K562 (cell line): ENCODE data around the gene EFEMP2. TPM values are rescaled to one million over a fixed set of nuclear protein-coding genes. Genes with fewer than 3 reads are reported as not detected.

Source experiments
- ADNP ChIP-seq: fragments of 200-800 bp; sonication (Bioruptor generic); IDR thresholded peaks from 2 replicates; pipeline ENCODE4 v1.6.1; 2016; ENCODE audit warnings: missing genetic modification characterization, missing compliant biosample characterization
- AFF1 ChIP-seq, 2 experiments: fragments of 450-650 bp; IDR thresholded peaks; 2 replicates each; pipeline ENCODE4 v1.6.1; 2018; ENCODE audit warnings: mild to moderate bottlenecking in 2 of 2, low read depth in 1 of 2; ENCODE audit not compliant: partially characterized antibody in 2 of 2
- ARNT ChIP-seq, 2 experiments: fragments of 450-650 bp; IDR thresholded peaks; 2 replicates each; pipeline ENCODE4 v1.6.1; 2016; ENCODE audit warnings: mild to moderate bottlenecking in 1 of 2
- CC2D1A ChIP-seq: fragments of 450-650 bp; IDR thresholded peaks from 2 replicates; pipeline ENCODE4 v1.6.1; 2017; ENCODE audit warnings: mild to moderate bottlenecking
- CXXC5 ChIP-seq: fragments of 250-450 bp; sonication (Bioruptor Pico); IDR thresholded peaks from 2 replicates; pipeline ENCODE4 v1.8.0; 2022; ENCODE audit warnings: inconsistent platforms, mild to moderate bottlenecking, moderate library complexity
- GABPB1 ChIP-seq: sonication (generic); formaldehyde crosslinking; IDR thresholded peaks from 2 replicates; pipeline ENCODE4 v1.8.0; 2022; ENCODE audit warnings: mild to moderate bottlenecking, missing genetic modification reagents
- GABPB2 ChIP-seq: fragments of 250-450 bp; sonication (Bioruptor Pico); conservative IDR thresholded peaks from 2 replicates; pipeline ENCODE4 v1.5.1; 2021; ENCODE audit warnings: mild to moderate bottlenecking
- HDAC1 ChIP-seq, 2 experiments: fragments of 450-650 bp; IDR thresholded peaks; 2 replicates each; pipeline ENCODE4 v1.6.1; 2016 to 2017; ENCODE audit warnings: inconsistent platforms in 1 of 2, mild to moderate bottlenecking in 1 of 2, moderate library complexity in 1 of 2
- HMBOX1 ChIP-seq: sonication (generic); IDR thresholded peaks from 2 replicates; pipeline ENCODE4 v1.6.1; 2016
- KAT8 ChIP-seq: fragments of 450-650 bp; IDR thresholded peaks from 2 replicates; pipeline ENCODE4 v1.6.1; 2016; ENCODE audit warnings: low read depth, mild to moderate bottlenecking
- MCM3 ChIP-seq: fragments of 450-650 bp; IDR thresholded peaks from 2 replicates; pipeline ENCODE4 v1.6.1; 2016
- NFE2 ChIP-seq: IDR thresholded peaks from 2 replicates; pipeline ENCODE4 v1.6.1; 2014; ENCODE audit warnings: antibody characterized with exemption, low read depth
- SMARCA4 ChIP-seq: fragments of 450-650 bp; IDR thresholded peaks from 2 replicates; pipeline ENCODE4 v1.6.1; 2016
- SP2 ChIP-seq: IDR thresholded peaks from 2 replicates; pipeline ENCODE4 v1.6.1; 2011; ENCODE audit warnings: mild to moderate bottlenecking, low read depth, low read length, moderate library complexity; ENCODE audit not compliant: poor library complexity, severe bottlenecking; ENCODE audit errors: extremely low read depth
- SUPT5H ChIP-seq: fragments of 450-650 bp; IDR thresholded peaks from 2 replicates; pipeline ENCODE4 v1.6.1; 2016
- TFAM ChIP-seq: fragments of 250-450 bp; sonication (Bioruptor Pico); conservative IDR thresholded peaks from 2 replicates; pipeline ENCODE4 v1.5.0; 2021; ENCODE audit warnings: mild to moderate bottlenecking, moderate library complexity
- ZC3H4 ChIP-seq: sonication (generic); formaldehyde crosslinking; IDR thresholded peaks from 2 replicates; pipeline ENCODE4 v1.9.0; 2021; ENCODE audit warnings: missing genetic modification reagents, borderline replicate concordance
- ZKSCAN8 ChIP-seq: fragments of 200-800 bp; sonication (Bioruptor generic); IDR thresholded peaks from 2 replicates; pipeline ENCODE4 v1.6.1; 2016; ENCODE audit warnings: missing genetic modification characterization, missing compliant biosample characterization
- ZNF224 ChIP-seq: sonication (generic); formaldehyde crosslinking; IDR thresholded peaks from 2 replicates; pipeline ENCODE4 v1.8.0; 2022; ENCODE audit warnings: mild to moderate bottlenecking, missing genetic modification reagents
- polyA plus RNA-seq, 8 experiments: library from polyadenylated mRNA; depleted of rRNA in 4 of 8; stranded (reverse) in 5 of 8; unstranded in 3 of 8; fragments of >200 nt; fragmentation: Nextera tagmentation in 2 of 8; fragmentation: Illumina TruSeq in 1 of 8; extraction: Ambion mirVana in 2 of 8; extraction: Trizol in 1 of 8; gene quantifications; 2 replicates each; pipeline versions ENCODE4 v1.2.1 to v1.2.3, GENCODE V29; 2011 to 2014; ENCODE audit warnings: inconsistent platforms in 1 of 8, missing spikeins in 1 of 8
- total RNA-seq, 7 experiments: library from RNA; depleted of rRNA in 6 of 7; stranded (reverse); fragments of >200 nt in 6 of 7; fragmentation: Illumina TruSeq in 2 of 7; extraction: Trizol in 2 of 7; gene quantifications; 2 replicates each; pipeline versions ENCODE4 v1.2.1 to v1.2.3, GENCODE V29; 2011 to 2021; ENCODE audit warnings: low replicate concordance in 1 of 7
- TF ChIP-seq, protein P1 (sequence below): fragments of 450-650 bp; conservative IDR thresholded peaks from 2 replicates; pipeline ENCODE4 v1.6.1; 2016; ENCODE audit warnings: missing genetic modification characterization, low read depth, mild to moderate bottlenecking, control low read depth, missing compliant biosample characterization
- TF ChIP-seq, protein P2 (sequence below), 3 experiments: fragments of 200-800 bp in 1 of 3; sonication (Bioruptor generic) in 1 of 3; sonication (generic) in 1 of 3; formaldehyde crosslinking in 1 of 3; IDR thresholded peaks; 2 replicates each; pipeline versions ENCODE4 v1.6.1 to v1.8.0; 2016 to 2022; ENCODE audit warnings: mild to moderate bottlenecking in 2 of 3, missing compliant biosample characterization in 2 of 3, missing genetic modification characterization in 2 of 3, missing genetic modification reagents in 1 of 3

The EFEMP2 gene
- total and polyA plus RNA-seq, 9 of the 15 experiments (the other 6 are each of a cell fraction or from before 2014, with no cell fraction given) = 0.07 to 2.9 (median 0.69) TPM; not detected in 1

DNA sequence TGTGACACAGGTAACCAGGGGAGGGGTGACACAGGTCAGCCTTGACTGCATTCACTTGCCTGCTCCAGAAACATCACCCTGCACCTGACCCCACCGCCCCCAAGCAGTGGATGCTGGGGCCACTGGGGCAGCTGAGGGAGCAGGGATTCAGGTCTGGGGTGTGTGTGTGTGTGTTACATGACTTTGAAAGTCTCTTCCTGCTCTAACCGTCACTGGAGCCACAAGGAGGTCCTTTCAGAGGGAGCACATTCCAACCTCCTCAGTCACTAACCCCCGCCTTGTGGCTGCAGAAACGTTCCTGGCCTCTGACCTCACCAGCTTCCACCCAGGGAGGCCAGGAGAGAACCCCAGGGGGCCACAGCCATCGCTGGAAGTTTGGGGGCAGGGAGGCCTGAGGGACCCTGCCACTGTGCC lies 30.5 kb upstream of the EFEMP2 start (continued):
- TF ChIP-seq AFF1 (IDR thresholded peaks at IDR 0.05; ENCODE audit: low read depth in 1 of 2, partially characterized antibody in 2 of 2) (no peak), SP2 (no peak), ADNP (0 out of 2 replicates have a peak, but pooled peaks have one; percentile 10), ZC3H4 (CRISPR knock-in tag) (no peak), MCM3 (no peak), SMARCA4 (peak; percentile 30; the same call in 1 of the 2 replicates), GABPB2 (no peak), SUPT5H (no peak), NFE2 (0 out of 2 replicates have a peak, but pooled peaks have one; percentile 5), TFAM (CRISPR knock-in tag) (no peak), GABPB1 (CRISPR knock-in tag) (no peak), KAT8 (no peak), ARNT (IDR thresholded peaks at IDR 0.05) (0 out of 4 replicates have a peak, but pooled peaks of 1 of the 2 experiments have one; percentile 33), CC2D1A (no peak), ZNF224 (CRISPR knock-in tag) (no peak), ZKSCAN8 (CRISPR knock-in tag) (0 out of 2 replicates have a peak, but pooled peaks have one; percentile 61), CXXC5 (CRISPR knock-in tag) (0 out of 2 replicates have a peak, but pooled peaks have one; percentile 6), HMBOX1 (peak; percentile 27; the same call in 1 of the 2 replicates), HDAC1 (IDR thresholded peaks at IDR 0.05) (peak in 1 of 2 experiments; percentile 15; a peak in 1 of 4 replicates)
- TF ChIP-seq, protein P1, sequence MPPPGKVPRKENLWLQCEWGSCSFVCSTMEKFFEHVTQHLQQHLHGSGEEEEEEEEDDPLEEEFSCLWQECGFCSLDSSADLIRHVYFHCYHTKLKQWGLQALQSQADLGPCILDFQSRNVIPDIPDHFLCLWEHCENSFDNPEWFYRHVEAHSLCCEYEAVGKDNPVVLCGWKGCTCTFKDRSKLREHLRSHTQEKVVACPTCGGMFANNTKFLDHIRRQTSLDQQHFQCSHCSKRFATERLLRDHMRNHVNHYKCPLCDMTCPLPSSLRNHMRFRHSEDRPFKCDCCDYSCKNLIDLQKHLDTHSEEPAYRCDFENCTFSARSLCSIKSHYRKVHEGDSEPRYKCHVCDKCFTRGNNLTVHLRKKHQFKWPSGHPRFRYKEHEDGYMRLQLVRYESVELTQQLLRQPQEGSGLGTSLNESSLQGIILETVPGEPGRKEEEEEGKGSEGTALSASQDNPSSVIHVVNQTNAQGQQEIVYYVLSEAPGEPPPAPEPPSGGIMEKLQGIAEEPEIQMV (tag) = no peak
- TF ChIP-seq, protein P2, sequence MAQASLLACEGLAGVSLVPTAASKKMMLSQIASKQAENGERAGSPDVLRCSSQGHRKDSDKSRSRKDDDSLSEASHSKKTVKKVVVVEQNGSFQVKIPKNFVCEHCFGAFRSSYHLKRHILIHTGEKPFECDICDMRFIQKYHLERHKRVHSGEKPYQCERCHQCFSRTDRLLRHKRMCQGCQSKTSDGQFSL (CRISPR knock-in tag; IDR thresholded peaks at IDR 0.05) = no peak
- TF ChIP-seq, protein P2 (tag; IDR thresholded peaks at IDR 0.05) = no peak
